ENCODE data around the gene MLN.

MLN gene

DNA sequence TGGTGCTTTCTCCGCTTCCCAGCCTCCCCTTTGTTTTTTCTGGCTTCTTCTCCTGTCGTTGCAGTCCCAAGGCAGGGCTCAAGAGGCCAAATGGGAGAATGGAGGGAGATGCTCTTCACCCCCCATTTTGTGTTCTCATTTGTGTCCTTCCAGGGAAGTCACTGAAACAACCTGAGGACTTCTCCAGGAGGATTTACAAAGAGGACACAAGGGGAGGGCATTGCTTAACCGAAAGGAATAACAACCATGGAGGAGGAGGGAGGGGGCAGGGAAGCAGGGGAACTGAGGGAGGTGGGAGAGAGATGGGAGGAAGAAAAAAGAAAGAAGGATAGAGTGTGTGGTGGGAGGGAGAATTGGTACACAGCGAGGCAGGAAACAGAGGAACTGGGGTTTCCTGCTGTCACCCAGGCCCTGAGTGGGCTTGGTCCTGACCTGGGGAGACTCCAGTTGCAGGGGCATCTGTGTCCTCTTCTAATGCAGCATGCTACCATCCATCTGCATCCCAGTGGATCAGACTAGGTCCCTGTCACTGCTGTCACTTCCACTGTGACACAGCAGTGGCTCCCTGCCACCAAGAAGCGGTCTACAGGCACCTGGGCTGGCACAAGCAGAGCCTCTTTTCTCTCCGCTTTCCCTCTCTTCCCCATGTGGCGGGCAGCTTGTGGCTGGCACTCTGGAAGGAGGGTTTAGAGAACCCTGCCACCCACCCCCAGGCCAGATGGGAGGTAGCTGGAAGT lies 17.1 kb upstream of the MLN start:
- Histone ChIP-seq H3K27me3 (ENCODE audit: control insufficient read depth in 1 of 2, insufficient read depth in 2 of 2, low read length in 2 of 2) (no peaks in the 10 kb centered on the region), H3K9me3 (ENCODE audit: low read length) (no peaks in the 10 kb centered on the region), H3K4me1 (ENCODE audit: insufficient read depth, low read length) (no peaks in the 10 kb centered on the region), H3K27ac (ENCODE audit: low read depth, low read length) (no peak overlapping the region), H3K4me3 (ENCODE audit: low read depth in 1 of 2, low read length in 2 of 2) (no peak overlapping the region), H3K36me3 (ENCODE audit: insufficient read depth, low read length) (no peaks in the 10 kb centered on the region), H3K9ac (ENCODE audit: low read length) (no peak overlapping the region)

DNA sequence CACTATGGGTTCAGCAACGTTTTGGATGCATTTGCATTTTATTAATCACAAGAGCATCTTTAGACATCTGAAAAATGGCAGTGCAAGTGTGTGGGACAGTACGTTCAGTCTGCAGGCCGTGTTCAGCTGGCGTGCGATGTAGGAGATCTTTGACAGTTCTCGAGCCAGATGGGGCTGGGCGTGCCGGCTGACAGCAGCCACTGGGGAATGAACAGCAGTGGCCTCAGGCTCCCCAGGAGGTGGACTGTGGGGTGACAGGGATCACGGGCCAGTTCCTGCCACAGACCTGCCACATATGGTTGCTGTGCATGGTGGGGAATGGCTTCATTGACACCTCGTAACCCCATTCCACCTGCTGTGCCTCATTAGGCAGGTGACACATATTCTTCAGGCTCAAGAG lies 16.4 kb upstream of the MLN start:
- H3K4me3 ChIP-seq (ENCODE audit: low read depth in 1 of 2, low read length in 2 of 2) = no peak overlapping the region
- H3K4me1 ChIP-seq (ENCODE audit: insufficient read depth, low read length) = no peaks in the 10 kb centered on the region
- H3K27me3 ChIP-seq (ENCODE audit: control insufficient read depth in 1 of 2, insufficient read depth in 2 of 2, low read length in 2 of 2) = no peaks in the 10 kb centered on the region
- H3K27ac ChIP-seq (ENCODE audit: low read depth, low read length) = no peak overlapping the region
- no peak overlapping the region for H3K9ac ChIP-seq (ENCODE audit: low read length)
- H3K9me3 ChIP-seq (ENCODE audit: low read length) = no peaks in the 10 kb centered on the region
- no peaks in the 10 kb centered on the region for H3K36me3 ChIP-seq (ENCODE audit: insufficient read depth, low read length)

DNA sequence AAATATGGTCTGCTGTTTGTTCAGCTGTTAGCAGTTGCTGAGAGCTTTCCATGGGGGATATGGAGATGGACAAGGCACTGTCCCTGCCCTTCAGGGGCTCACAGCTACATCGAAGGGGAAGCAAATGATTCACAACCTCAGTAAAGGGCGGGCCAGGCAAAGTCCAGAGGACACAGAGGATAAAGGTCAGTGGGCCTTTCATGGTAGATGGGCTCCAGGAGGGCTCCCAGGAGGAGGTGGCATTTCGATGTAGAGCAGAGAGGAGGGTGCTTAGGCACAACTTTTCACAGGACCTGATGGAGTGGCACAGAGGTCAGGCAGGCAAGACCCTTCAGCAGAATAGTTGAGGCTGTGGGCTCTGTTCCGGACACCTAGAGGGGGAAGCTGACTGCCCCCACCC lies 15.2 kb upstream of the MLN start:
- H3K9me3 ChIP-seq (ENCODE audit: low read length) = no peaks in the 10 kb centered on the region

DNA sequence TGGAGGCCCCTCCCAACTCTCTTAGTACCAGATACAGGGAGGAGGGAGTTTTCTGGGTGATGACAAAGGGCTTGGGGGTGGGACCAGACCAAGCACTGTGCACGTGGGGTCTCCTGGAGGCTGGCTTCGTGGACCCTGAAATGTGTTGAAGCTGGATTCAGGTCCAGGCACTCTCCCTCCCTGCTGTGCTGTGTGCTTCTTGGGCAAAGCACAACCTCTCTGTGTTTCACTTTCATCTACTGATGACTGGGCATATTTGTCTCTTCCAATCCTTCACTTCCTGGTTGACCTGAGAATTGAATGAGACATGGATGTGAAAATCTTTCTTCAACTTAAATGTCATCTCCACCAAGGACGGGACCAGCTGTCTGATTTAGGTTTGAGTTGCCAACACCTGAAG lies 14.5 kb upstream of the MLN start:
- Histone ChIP-seq H3K4me1 (ENCODE audit: insufficient read depth, low read length) (no peaks in the 10 kb centered on the region), H3K27ac (ENCODE audit: low read depth, low read length) (no peak overlapping the region), H3K4me3 (ENCODE audit: low read depth in 1 of 2, low read length in 2 of 2) (no peak overlapping the region), H3K36me3 (ENCODE audit: insufficient read depth, low read length) (no peaks in the 10 kb centered on the region), H3K9ac (ENCODE audit: low read length) (no peak overlapping the region), H3K27me3 (ENCODE audit: control insufficient read depth in 1 of 2, insufficient read depth in 2 of 2, low read length in 2 of 2) (peaks cover 0 to 10% of the 10 kb centered on the region in 2 donors), H3K9me3 (ENCODE audit: low read length) (no peaks in the 10 kb centered on the region)

More for the DNA sequence above, 15.2 kb upstream of the MLN start:
- Histone ChIP-seq H3K4me1 (ENCODE audit: insufficient read depth, low read length) (no peaks in the 10 kb centered on the region), H3K9ac (ENCODE audit: low read length) (no peak overlapping the region), H3K36me3 (ENCODE audit: insufficient read depth, low read length) (no peaks in the 10 kb centered on the region), H3K27me3 (ENCODE audit: control insufficient read depth in 1 of 2, insufficient read depth in 2 of 2, low read length in 2 of 2) (peaks cover 0 to 4% of the 10 kb centered on the region in 2 donors), H3K4me3 (ENCODE audit: low read depth in 1 of 2, low read length in 2 of 2) (no peak overlapping the region), H3K27ac (ENCODE audit: low read depth, low read length) (no peak overlapping the region)

DNA sequence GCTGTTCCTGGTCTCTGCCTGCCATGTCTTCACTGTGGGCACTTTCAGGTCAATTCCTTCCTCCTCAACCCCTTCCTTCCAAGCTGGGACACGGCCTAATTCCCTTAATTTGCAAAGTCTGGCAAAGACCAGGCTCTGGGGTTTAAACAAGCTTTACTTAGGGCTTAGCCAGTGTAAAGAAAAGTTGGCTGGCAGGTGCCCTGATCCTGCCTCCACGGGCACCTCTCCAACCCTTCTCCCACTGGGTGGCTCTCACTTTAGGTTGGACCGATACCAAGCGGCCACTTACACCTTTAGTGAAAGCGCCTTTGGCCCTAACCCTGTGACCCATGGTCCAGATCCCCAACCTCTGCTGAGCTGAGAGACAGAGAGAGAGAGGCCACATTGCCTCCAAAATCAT lies 13.7 kb upstream of the MLN start:
- no peak overlapping the region for H3K4me3 ChIP-seq (ENCODE audit: low read depth in 1 of 2, low read length in 2 of 2)
- H3K4me1 ChIP-seq (ENCODE audit: insufficient read depth, low read length) = no peaks in the 10 kb centered on the region
- H3K36me3 ChIP-seq (ENCODE audit: insufficient read depth, low read length) = no peaks in the 10 kb centered on the region
- no peak overlapping the region for H3K27ac ChIP-seq (ENCODE audit: low read depth, low read length)
- H3K27me3 ChIP-seq (ENCODE audit: control insufficient read depth in 1 of 2, insufficient read depth in 2 of 2, low read length in 2 of 2) = peaks cover 0 to 14% of the 10 kb centered on the region in 2 donors
- no peak overlapping the region for H3K9ac ChIP-seq (ENCODE audit: low read length)
- H3K9me3 ChIP-seq (ENCODE audit: low read length) = no peaks in the 10 kb centered on the region

DNA sequence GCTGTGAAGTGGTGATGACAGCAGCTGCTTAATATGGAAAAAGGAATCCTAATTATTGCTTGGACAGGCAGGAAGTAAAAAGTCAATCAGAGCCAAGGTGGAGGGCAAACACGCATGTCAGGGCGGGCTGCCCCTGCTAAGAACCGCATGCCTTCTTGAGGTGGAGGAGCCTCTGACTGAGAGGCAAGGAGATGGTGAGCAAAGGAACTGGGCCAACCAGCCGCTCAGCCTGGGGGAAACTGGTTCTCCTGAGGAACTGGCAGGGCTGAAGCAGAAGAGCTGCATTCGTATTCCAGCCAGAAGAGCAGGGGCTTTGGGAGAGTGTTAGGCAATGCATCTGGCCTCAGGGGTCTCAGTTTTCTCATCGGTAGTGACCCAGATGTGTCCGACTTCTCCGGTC lies 13.1 kb upstream of the MLN start:
- no peak overlapping the region for H3K4me3 ChIP-seq (ENCODE audit: low read depth in 1 of 2, low read length in 2 of 2)
- peaks cover 0 to 16% of the 10 kb centered on the region in 2 donors for H3K27me3 ChIP-seq (ENCODE audit: control insufficient read depth in 1 of 2, insufficient read depth in 2 of 2, low read length in 2 of 2)
- H3K9ac ChIP-seq (ENCODE audit: low read length) = no peak overlapping the region
- no peaks in the 10 kb centered on the region for H3K36me3 ChIP-seq (ENCODE audit: insufficient read depth, low read length)
- no peak overlapping the region for H3K27ac ChIP-seq (ENCODE audit: low read depth, low read length)
- H3K4me1 ChIP-seq (ENCODE audit: insufficient read depth, low read length) = no peaks in the 10 kb centered on the region
- H3K9me3 ChIP-seq (ENCODE audit: low read length) = no peaks in the 10 kb centered on the region

DNA sequence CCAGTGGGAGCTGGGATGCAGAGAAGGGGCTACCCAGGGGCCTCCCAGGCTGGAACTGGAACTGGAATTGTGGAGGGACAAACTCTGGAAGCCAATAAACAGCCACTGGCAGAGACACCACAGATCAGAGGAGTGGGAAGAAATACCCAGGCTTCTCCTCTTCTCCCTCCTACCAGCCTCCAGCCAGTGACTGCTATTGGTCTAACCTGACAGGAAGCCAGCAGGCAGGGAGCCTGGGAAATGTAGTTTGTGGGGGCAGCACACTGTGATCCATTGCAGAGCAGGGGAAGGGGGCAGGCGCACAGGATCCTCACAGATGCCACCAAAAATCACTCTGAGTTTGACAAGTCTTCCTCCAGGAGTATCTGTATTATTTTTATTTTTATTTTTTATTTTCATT lies 12.1 kb upstream of the MLN start:
- H3K4me3 ChIP-seq (ENCODE audit: low read depth in 1 of 2, low read length in 2 of 2) = no peak overlapping the region
- H3K9ac ChIP-seq (ENCODE audit: low read length) = no peak overlapping the region
- no peak overlapping the region for H3K27ac ChIP-seq (ENCODE audit: low read depth, low read length)
- H3K36me3 ChIP-seq (ENCODE audit: insufficient read depth, low read length) = no peaks in the 10 kb centered on the region
- no peaks in the 10 kb centered on the region for H3K9me3 ChIP-seq (ENCODE audit: low read length)
- peaks cover 6 to 16% of the 10 kb centered on the region in 2 donors for H3K27me3 ChIP-seq (ENCODE audit: control insufficient read depth in 1 of 2, insufficient read depth in 2 of 2, low read length in 2 of 2)
- no peaks in the 10 kb centered on the region for H3K4me1 ChIP-seq (ENCODE audit: insufficient read depth, low read length)

DNA sequence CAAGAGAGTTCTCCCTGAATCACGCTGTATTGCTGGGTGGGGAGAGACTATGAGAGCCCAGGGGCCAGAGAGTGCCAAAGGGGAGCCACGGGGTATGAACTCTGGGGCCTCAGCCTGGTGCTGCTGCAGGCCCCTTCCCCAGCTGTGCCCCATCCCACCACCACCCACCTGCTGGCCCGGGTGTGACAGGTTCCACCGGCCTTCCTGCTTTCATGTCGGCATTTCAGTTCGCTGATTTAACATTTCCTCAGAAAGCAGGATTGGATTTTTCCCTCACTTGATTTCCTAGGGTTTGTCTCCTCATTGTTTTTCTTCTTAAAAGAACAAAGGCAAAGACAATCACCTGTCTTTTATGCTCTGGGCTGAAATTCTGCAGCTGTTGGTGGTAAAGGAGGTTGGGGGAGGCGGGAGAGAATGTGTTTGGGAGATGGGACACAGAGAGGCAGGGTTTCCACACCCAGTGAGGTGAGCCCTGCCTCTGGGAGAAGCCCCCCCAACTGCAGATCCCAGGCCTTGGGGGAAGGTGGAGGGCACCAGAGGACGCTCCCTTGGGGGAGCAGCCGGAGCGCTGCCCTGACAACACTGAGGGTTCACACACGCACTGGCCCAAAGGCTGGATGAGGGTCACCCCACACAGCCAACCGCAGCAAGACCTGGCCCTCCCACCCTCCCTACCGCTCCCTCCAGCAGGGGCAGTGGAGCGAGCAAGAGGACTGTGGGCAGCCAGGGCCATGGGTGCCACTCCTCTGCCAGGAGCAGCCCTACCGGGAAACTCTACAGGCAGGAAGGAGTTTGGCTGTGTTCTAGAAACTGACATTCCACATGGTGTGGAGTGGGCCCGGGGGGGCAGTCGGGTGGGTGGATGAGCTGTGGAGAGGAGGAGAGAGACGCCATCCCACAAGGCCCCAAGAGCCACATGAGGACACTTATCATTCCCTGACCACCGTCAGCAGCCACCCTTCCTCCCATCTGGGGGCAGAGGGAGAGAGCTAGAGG lies 10.5 kb upstream of the MLN start:
- no peak overlapping the region for H3K4me3 ChIP-seq (ENCODE audit: low read depth in 1 of 2, low read length in 2 of 2)

DNA sequence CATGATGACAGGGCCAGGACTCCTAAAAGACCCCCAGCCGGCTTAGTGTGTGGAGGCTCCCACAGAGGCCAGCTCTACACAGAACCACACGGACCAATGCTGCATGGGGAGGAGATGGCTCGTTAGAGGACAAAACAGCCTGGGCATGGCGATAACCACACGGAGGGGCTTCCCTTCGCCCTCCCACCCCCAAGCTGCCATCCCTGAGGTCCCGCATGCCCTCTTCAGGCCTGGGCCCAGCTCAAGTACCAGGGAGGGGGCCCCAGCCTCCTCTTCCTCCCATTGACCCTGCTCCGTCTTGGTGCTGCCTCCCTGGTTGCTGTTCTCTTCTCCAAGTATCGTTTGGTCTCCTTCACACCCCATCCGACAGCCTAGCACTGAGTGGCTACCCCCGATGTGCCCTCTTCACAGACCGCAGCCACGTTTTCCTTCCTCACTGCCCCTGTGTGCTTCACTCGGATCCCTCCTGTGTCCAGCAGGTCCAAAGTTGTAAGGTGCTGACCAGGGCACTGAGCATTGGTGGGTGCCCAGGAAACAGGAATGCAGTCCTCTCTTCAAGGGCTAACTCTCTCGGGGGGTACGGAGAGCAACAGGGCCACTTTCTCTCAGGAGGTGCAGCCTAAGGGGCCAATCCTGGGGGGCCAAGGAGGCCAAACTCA lies 9.6 kb upstream of the MLN start:
- Histone ChIP-seq H3K27me3 (ENCODE audit: control insufficient read depth in 1 of 2, insufficient read depth in 2 of 2, low read length in 2 of 2) (peaks cover 8 to 19% of the 10 kb centered on the region in 2 donors), H3K9me3 (ENCODE audit: low read length) (no peaks in the 10 kb centered on the region), H3K36me3 (ENCODE audit: insufficient read depth, low read length) (no peaks in the 10 kb centered on the region), H3K27ac (ENCODE audit: low read depth, low read length) (no peak overlapping the region), H3K4me1 (ENCODE audit: insufficient read depth, low read length) (no peaks in the 10 kb centered on the region), H3K4me3 (ENCODE audit: low read depth in 1 of 2, low read length in 2 of 2) (no peak overlapping the region), H3K9ac (ENCODE audit: low read length) (no peak overlapping the region)

More for the DNA sequence above, 10.5 kb upstream of the MLN start:
- H3K9ac ChIP-seq (ENCODE audit: low read length) = no peak overlapping the region
- H3K27ac ChIP-seq (ENCODE audit: low read depth, low read length) = no peak overlapping the region
- no peaks in the 10 kb centered on the region for H3K4me1 ChIP-seq (ENCODE audit: insufficient read depth, low read length)
- H3K36me3 ChIP-seq (ENCODE audit: insufficient read depth, low read length) = no peaks in the 10 kb centered on the region
- no peaks in the 10 kb centered on the region for H3K9me3 ChIP-seq (ENCODE audit: low read length)
- peaks cover 8 to 19% of the 10 kb centered on the region in 2 donors for H3K27me3 ChIP-seq (ENCODE audit: control insufficient read depth in 1 of 2, insufficient read depth in 2 of 2, low read length in 2 of 2)

DNA sequence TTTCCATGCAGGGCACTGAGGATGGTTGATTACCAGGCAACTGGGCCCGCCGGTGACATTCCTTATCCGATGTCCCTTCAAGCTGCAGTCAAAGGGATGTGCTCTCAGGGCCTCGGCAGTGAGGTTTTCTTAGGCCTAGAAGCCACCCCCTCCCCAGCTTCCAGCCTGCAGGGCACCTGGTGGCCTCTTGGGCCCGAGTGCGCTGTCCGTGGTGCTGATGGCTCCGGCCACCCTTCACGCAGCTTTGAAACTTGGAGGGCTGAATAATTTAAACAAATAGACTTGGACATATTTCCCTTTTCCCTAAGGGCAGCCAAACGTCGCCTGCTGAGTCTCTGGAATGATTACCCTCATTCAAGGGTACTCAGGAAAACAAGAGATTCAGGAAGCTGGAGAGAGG lies 8.9 kb upstream of the MLN start:
- H3K27ac ChIP-seq (ENCODE audit: low read depth, low read length) = no peak overlapping the region
- no peaks in the 10 kb centered on the region for H3K9me3 ChIP-seq (ENCODE audit: low read length)
- no peak overlapping the region for H3K9ac ChIP-seq (ENCODE audit: low read length)
- no peaks in the 10 kb centered on the region for H3K4me1 ChIP-seq (ENCODE audit: insufficient read depth, low read length)
- H3K36me3 ChIP-seq (ENCODE audit: insufficient read depth, low read length) = no peaks in the 10 kb centered on the region
- H3K4me3 ChIP-seq (ENCODE audit: low read depth in 1 of 2, low read length in 2 of 2) = no peak overlapping the region
- peaks cover 8 to 19% of the 10 kb centered on the region in 2 donors for H3K27me3 ChIP-seq (ENCODE audit: control insufficient read depth in 1 of 2, insufficient read depth in 2 of 2, low read length in 2 of 2)

DNA sequence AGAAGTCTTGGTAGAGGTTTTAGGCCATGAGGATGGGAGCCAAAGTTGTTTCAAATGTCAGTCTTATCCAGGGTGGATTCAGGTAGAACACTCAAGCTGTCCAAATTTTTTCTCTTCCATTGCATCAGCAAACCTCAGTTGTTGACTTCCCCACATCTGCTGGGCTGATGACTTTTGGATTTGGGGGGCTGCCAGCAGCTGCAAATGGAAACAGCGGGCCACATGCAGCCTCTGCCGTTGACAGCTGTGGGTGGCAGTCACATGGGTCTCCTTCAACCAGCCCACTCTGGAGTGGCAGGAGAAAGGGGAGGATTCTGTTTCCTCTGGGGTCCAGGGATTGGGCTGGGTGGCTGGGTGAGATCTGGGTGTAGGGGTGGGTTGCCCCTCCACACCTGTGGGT lies 5.8 kb upstream of the MLN start:
- no peak overlapping the region for H3K9ac ChIP-seq (ENCODE audit: low read length)
- no peaks in the 10 kb centered on the region for H3K4me1 ChIP-seq (ENCODE audit: insufficient read depth, low read length)
- no peak overlapping the region for H3K4me3 ChIP-seq (ENCODE audit: low read depth in 1 of 2, low read length in 2 of 2)
- no peaks in the 10 kb centered on the region for H3K36me3 ChIP-seq (ENCODE audit: insufficient read depth, low read length)
- H3K27ac ChIP-seq (ENCODE audit: low read depth, low read length) = no peak overlapping the region
- no peaks in the 10 kb centered on the region for H3K9me3 ChIP-seq (ENCODE audit: low read length)
- peaks cover 8 to 19% of the 10 kb centered on the region in 2 donors for H3K27me3 ChIP-seq (ENCODE audit: control insufficient read depth in 1 of 2, insufficient read depth in 2 of 2, low read length in 2 of 2)

Data from muscle layer of colon (tissue), 2 donors.